GM12801 (cell line): ENCODE measurements around the gene GAST.

ENCODE experiments used
- CTCF ChIP-seq: IDR thresholded peaks from one replicate; pipeline ENCODE4 v1.5.1; 2011; ENCODE audit warnings: control low read depth; ENCODE audit not compliant: insufficient read length; ENCODE audit errors: extremely low read depth

The GAST gene

GRCh38 chr17:41711669-41712400 is at the start of gene GAST:
Gene GAST (plus strand): TSS chr17:41712331. CDS start chr17:41715437, 3,106 bp downstream.
- TF ChIP-seq CTCF: no peak

- no peak for TF ChIP-seq CTCF
Measured at GRCh38 chr17:41663451-41664171, 48.5 kb upstream of the GAST start.

GRCh38 chr17:41664172-41664457 is 48.0 kb upstream of the GAST start:
- TF ChIP-seq CTCF: no peak

- TF ChIP-seq CTCF: no peak
Measured at GRCh38 chr17:41664587-41665565, 47.3 kb upstream of the GAST start.

- TF ChIP-seq CTCF: no peak
Measured at GRCh38 chr17:41665566-41666236, 46.4 kb upstream of the GAST start.

- no peak for TF ChIP-seq CTCF
Measured at GRCh38 chr17:41666237-41666641, 45.9 kb upstream of the GAST start.
